C4-2B (cell line): ENCODE data around the gene CHCHD3.

Experiments used
- H3K27ac ChIP-seq: fragments of 450-650 bp; 2 replicates; pipeline ENCODE4 v1.5.1; 2017
- CTCF ChIP-seq: fragments of 450-650 bp; conservative IDR thresholded peaks from 2 replicates; pipeline ENCODE4 v1.5.1; 2017; ENCODE audit warnings: mild to moderate bottlenecking
- ZFX ChIP-seq: fragments of 450-650 bp; IDR thresholded peaks from 2 replicates; pipeline ENCODE4 v1.6.1; 2017

CHCHD3 gene

GRCh38 chr7:132993377-132994013, 88.4 kb downstream of the CHCHD3 start:
- no peak overlapping the region for H3K27ac ChIP-seq
- no peak for TF ChIP-seq CTCF
- no peak for TF ChIP-seq ZFX

DNA sequence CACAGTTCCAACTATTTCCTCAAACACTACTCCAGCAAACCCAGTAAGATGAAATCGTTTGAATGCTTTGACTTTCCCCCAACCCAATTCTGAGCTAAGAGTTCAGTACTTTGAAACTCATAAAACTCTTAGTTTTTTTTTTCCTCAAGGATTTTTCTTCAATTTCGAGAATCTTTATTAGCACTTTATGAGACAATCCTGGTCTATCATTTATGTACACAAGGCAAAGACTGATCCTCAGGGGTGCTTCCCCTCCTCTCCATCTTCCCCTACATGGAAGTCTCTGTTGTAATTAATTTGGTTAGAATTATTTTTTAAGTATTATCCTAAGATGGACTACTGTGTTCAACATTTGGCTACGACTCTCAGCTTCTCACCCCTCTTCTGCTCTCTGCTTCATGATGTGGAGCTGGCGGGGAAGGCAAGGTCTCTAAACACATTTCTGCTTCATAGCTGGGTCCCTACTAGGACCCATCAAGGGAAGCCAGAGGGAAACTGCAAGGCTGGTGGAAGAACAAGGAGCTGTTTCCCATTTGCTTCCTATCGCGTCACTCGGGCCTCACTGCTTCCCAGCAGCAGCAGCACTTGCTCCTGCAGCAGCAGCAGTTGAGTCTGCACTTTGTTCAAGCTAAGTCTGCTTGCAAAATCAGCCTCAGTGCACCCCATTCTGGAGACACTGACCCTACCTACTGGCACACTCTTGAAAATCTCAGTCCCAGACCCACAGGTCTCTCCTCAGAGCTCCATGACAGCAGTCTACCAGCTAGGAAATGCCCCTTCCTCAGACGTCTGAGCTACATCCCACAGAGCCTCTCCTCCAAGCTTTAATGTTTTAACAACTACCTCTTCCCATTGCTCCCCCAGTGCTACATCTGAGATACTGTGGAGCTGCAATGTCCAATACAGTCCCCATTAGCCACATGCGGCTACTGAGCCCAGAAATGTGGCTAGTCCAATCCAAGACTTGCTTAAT, 90.0 kb downstream of the CHCHD3 start:
- TF ChIP-seq CTCF, result no peak
- TF ChIP-seq ZFX, result no peak
- H3K27ac ChIP-seq, result no peak overlapping the region

DNA sequence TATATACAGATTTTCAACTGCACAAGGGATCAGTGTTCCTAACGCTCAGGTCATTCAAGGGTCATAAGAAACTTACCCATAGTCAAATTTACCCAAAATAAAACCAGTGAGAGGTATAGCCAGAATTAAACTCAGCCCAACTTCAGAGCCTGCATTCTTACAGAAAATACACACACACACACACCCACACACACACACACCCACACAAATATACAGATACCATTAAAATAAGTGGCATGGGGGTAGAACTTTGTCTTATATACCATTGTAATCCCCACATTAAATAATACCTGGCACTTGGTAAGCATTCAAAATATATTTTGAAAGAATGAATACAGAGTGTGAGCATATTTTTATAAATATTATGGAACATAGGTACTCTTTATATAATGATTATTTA, 93.8 kb downstream of the CHCHD3 start:
- H3K27ac ChIP-seq, result no peak overlapping the region
- no peak for TF ChIP-seq CTCF
- TF ChIP-seq ZFX, result no peak

GRCh38 chr7:132980402-132980801, 101.5 kb downstream of the CHCHD3 start:
- H3K27ac ChIP-seq, result no peak overlapping the region
- TF ChIP-seq CTCF, result no peak
- no peak for TF ChIP-seq ZFX

DNA sequence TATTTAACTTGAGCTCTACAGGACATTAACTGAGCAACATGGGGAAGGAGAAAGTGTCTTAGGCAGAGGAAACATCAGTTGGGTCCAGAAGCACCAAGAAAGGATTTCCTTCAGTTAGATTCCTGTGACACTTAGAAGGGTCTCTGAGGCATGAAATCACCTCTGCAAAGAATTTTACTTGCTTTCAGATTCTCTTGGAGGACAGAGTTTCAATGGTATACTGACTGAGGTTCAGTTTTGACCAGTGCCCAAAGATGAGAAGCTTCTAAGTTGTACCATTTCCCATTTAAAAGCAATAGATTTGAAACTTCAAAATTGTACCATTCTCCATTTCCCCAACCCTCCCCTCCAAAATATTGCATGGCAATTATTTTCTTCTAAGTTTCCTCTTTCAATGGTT, 102.4 kb downstream of the CHCHD3 start:
- TF ChIP-seq ZFX, result no peak
- no peak for TF ChIP-seq CTCF
- H3K27ac ChIP-seq, result no peak overlapping the region

- TF ChIP-seq ZFX (no peak), CTCF (no peak)
- no peak overlapping the region for H3K27ac ChIP-seq
Measured at GRCh38 chr7:132977234-132977633, 104.7 kb downstream of the CHCHD3 start.

DNA sequence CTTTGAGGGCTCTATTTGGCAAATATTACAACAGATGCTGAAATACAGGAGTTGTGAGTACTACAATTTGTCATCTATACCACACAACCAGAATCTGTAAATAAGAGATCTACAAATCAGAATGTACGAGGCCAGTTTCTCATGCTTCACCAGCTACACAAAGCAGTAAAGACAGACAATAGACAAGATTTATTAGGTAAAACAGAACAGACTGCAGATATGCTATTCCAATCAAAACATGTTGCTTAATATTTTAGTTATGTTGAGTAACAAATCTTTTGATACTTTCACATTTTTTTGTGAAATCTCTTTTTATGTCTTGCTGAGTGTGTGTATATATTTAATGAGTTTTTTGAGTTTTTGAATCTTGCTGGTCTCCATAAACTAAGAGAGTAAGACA, 109.1 kb downstream of the CHCHD3 start:
- no peak overlapping the region for H3K27ac ChIP-seq
- TF ChIP-seq CTCF, result no peak
- no peak for TF ChIP-seq ZFX
